Measurements from ENCODE around the gene MYL6. TPM values are rescaled to one million over a fixed set of nuclear protein-coding genes. Genes with fewer than 3 reads are reported as not detected.

The MYL6 gene
- total and polyA plus RNA-seq, 9 of the 15 experiments (the other 6 are each of a cell fraction or from before 2014, with no cell fraction given): 557 to 1,664 (median 958) TPM

- TF ChIP-seq YY1 (IDR thresholded peaks at IDR 0.05; ENCODE audit: borderline replicate concordance in 1 of 3, control insufficient read depth in 1 of 3, extremely low read depth in 1 of 3, insufficient read depth in 3 of 3, insufficient read length in 1 of 3, insufficient replicate concordance in 2 of 3, low read depth in 1 of 3, low read length in 2 of 3) (peak in 1 of 3 experiments; percentile 47), HMBOX1 (IDR thresholded peaks at IDR 0.05) (peak; percentile 53), E2F6 (IDR thresholded peaks at IDR 0.05; ENCODE audit: borderline replicate concordance in 1 of 2, extremely low read depth in 1 of 2, insufficient read depth in 1 of 2, insufficient read length in 1 of 2, low read depth in 1 of 2, low read length in 1 of 2, poor library complexity in 1 of 2, severe bottlenecking in 1 of 2) (no peak), ZNF263 (CRISPR knock-in tag; IDR thresholded peaks at IDR 0.05; ENCODE audit: borderline replicate concordance) (no peak), CHD4 (IDR thresholded peaks at IDR 0.05; ENCODE audit: insufficient read depth, insufficient replicate concordance, low read depth, low read length, poor library complexity, severe bottlenecking) (no peak), FOS (IDR thresholded peaks at IDR 0.05; ENCODE audit: extremely low read depth, insufficient read length) (no peak), ZNF239 (CRISPR knock-in tag; IDR thresholded peaks at IDR 0.05) (no peak), ZNF766 (CRISPR knock-in tag; conservative IDR thresholded peaks at IDR 0.05) (no peak), RBBP5 (IDR thresholded peaks at IDR 0.05; ENCODE audit: borderline replicate concordance, insufficient read depth, low read length, poor library complexity, severe bottlenecking) (no peak), ZNF23 (CRISPR knock-in tag; IDR thresholded peaks at IDR 0.05) (no peak), MYC (IDR thresholded peaks at IDR 0.05; ENCODE audit: low read depth, low read length) (no peak), MYC (CRISPR knock-in tag; IDR thresholded peaks at IDR 0.05; ENCODE audit: borderline replicate concordance, low read depth) (no peak), CHD1 (IDR thresholded peaks at IDR 0.05; ENCODE audit: low read length) (no peak), ZBTB34 (CRISPR knock-in tag; IDR thresholded peaks at IDR 0.05) (no peak), MAX (CRISPR knock-in tag; IDR thresholded peaks at IDR 0.05) (peak; percentile 66), TRIM24 (IDR thresholded peaks at IDR 0.05) (no peak), TAL1 (IDR thresholded peaks at IDR 0.05) (no peak), ZNF41 (CRISPR knock-in tag; conservative IDR thresholded peaks at IDR 0.05) (no peak), NR4A1 (CRISPR knock-in tag; IDR thresholded peaks at IDR 0.05) (no peak), NR4A1 (tag; IDR thresholded peaks at IDR 0.05) (0 out of 2 replicates have a peak, but pooled peaks have one; percentile 51), NRF1 (conservative IDR thresholded peaks at IDR 0.05 in 1 of 2, IDR thresholded peaks at IDR 0.05 in 1 of 2) (peak; percentile 46 to 58), CBFA2T3 (IDR thresholded peaks at IDR 0.05) (no peak), CREB1 (IDR thresholded peaks at IDR 0.05) (no peak), CREB1 (CRISPR knock-in tag; IDR thresholded peaks at IDR 0.05) (no peak), XRCC5 (IDR thresholded peaks at IDR 0.05; ENCODE audit: low read depth, low read length) (no peak), HNRNPUL1 (IDR thresholded peaks at IDR 0.05; ENCODE audit: low read length) (no peak), KLF6 (CRISPR knock-in tag; IDR thresholded peaks at IDR 0.05; ENCODE audit: borderline replicate concordance) (no peak)
These were observed 6.5 kb upstream of the MYL6 start (continued) for GRCh38 chr12:56151672-56152131.

Data from K562 (cell line).